HG03159 (cell line): ENCODE measurements around the gene RANBP1.

Experiments used
- ATAC-seq: cut with Tn5 transposase; IDR thresholded peaks from one replicate; pipeline ENCODE4 v1.9.1; 2021; ENCODE audit warnings: mild to moderate bottlenecking, moderate library complexity; ENCODE audit not compliant: unreplicated experiment

Gene RANBP1

GRCh38 chr22:20167643-20168322, 51.9 kb downstream of the RANBP1 start:
- no peak for ATAC-seq

- ATAC-seq, result no peak
Measured at GRCh38 chr22:20169253-20169822, 53.4 kb downstream of the RANBP1 start.

- ATAC-seq, result no peak
Measured at GRCh38 chr22:20170170-20170569, 54.3 kb downstream of the RANBP1 start.

DNA sequence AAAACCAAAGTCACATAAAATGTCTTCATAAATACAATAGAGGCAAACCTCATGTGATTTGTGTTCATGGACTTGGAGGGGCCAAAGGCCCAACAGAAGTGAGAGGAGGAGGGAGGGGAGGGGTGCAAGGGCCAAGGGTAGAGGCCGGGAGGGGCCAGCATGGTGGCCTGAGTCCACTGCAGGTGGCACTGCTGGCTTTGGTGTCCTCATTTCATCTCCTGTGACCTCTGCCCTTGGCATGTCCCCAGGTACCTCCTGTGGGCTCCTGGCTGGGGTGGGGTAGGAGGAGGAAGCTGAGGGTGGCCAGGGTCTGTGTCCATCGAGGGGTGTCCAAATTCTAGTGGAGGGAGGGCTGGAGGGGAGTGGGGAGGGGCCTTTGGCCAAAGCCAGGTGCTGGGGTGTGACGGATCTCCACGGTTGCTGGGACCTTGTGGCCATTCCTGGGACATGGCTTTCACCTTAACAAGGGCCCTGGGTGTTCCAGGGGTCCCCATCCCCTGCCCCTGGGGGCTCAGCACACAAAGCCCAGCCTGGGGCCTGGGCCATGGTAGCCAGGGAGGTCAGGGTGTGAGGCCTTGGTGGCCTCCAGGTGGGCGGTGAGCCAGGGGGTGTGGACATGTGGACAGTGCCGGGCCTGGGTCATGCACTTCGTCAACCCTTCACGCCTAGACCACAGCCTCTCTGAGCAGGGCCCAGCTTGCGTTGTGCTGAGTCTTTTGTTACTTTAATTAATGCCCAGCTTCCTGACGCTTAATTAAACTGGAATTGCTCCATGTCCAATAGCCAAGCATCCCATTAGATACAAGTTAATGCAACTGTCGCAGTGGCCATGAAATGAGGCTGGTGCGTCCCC, 55.6 kb downstream of the RANBP1 start:
- no peak for ATAC-seq

DNA sequence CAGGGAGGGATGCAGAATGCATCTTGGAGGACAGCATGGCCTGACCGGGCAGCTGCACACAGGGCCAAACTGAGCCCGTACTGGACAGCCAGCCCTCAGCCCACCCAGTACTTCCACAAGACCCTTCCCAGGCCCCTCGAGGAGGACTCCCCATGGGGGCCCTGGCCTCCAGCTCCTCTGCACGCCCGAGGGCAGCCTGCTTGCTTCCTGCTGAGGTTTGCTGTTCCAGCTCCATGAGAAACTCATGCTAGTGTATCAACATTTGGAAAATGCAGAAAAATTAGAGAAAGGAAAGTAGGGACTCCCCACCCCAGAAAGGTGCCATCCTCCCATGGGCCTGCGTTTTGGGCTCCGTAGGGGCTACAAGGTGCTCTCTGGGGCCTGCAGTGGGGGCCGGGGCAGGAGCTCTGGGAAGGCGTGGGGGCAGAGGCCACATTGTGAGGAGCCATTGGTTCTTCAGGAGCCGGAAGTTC, 56.3 kb downstream of the RANBP1 start:
- ATAC-seq, result no peak

DNA sequence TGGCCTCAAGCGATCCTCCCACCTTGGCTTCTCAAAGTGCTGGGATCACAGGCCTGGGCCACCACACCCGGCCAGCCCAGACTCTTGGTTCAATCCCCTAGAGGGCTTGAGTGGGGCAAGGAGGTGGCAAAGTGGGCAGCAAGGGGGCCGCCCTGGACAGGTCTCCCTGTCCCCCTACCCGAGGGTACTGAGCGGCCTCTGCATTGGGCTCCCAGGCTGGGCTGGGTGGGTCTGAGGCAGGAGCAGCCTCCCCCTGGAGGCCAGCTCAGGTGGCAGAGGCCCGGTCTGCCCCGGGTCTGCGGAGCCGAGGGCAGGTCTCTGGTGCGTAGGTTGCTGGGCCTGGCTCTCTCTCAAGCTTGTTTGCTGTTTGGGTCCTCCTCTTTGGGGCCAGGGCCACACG, 57.3 kb downstream of the RANBP1 start:
- no peak for ATAC-seq

- ATAC-seq, result no peak
Measured at GRCh38 chr22:20173772-20174171, 57.9 kb downstream of the RANBP1 start.

DNA sequence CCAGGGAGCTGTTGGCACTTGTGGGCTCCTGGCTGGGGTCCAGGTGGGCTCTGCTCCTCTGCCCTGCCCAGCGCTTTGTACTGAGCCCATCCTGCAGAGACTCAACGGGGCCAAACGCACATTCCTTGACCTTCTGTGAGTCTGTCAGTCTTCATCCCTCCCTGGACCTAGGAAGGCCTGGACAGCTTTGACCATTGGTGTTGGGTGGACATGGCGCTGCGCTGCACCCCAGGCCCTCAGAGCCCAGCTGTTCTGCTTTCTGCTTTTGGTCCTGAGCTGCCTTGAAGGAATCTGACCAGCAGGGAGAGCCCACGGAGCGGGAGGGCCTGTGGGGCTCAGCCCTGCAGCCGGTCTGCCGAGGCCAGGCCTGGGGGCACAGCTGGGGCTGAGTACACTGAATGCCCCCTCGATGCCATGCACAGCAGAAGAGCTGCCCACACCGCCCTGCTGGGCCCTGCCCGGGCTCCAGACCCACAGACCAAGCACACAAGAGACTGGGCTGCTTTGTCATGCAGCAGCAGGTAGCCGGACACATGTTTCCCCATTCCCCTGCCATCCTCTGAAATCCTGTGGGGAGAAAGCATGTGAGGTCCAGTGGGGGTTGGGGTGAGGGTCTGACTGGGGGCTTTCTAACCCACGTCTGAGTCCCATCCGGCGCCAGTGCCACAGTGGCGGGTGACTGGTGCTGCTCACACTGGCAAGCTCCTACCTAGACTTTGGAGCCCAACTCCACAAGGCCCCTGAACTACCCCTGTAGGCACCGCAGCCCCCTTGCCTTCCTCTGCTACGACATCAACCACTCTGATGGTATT, 59.1 kb downstream of the RANBP1 start:
- ATAC-seq, result no peak

DNA sequence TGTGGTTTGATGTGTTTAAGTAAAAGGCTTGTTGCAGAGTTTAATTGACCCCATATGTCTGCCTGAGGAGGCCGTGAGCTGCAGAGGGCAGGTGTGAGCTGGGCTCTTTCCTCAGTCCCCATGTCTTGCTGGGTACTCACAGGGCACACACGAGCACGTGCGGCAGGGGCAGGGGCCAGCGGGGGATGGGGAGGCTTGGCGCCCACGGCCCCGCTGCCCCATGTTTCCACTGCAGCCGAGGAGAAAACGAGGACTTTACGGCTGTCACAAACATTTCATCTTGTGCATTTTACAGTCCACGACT, 59.6 kb downstream of the RANBP1 start:
- no peak for ATAC-seq

DNA sequence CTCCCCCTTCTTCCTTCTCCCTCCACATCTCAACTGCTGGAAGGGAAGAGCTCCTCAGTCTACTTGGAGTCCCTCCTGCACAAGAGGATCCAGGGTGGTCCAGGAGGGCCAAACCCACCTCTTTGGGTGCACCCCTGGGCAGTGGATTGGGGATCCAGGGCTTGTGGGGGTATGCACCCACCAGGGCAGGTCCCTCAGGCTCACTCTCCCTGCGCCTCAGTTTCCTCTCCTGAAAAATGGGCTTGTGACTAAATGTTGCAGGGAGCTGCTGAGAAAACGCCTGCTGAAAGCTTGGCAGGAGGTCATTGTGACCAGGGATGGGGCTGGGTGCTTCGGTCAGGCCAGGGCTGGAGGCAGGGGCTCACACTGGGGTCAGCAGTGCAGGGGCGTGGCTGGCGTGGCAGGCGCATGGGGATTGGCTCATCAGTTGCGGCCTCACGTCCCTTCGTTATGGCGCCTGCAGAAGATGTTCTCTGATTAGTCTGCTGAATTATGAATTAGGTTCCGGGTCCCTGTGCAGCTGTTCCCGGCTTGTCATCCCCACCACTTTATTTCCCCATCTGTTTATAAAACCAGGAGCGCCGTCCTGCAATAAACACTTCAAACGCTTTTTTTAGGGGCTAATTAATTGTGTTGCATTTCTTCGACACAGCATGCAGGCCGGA, 60.6 kb downstream of the RANBP1 start:
- ATAC-seq, result no peak
